Measurements from ENCODE around the gene SLC2A4RG.

SLC2A4RG gene

DNA sequence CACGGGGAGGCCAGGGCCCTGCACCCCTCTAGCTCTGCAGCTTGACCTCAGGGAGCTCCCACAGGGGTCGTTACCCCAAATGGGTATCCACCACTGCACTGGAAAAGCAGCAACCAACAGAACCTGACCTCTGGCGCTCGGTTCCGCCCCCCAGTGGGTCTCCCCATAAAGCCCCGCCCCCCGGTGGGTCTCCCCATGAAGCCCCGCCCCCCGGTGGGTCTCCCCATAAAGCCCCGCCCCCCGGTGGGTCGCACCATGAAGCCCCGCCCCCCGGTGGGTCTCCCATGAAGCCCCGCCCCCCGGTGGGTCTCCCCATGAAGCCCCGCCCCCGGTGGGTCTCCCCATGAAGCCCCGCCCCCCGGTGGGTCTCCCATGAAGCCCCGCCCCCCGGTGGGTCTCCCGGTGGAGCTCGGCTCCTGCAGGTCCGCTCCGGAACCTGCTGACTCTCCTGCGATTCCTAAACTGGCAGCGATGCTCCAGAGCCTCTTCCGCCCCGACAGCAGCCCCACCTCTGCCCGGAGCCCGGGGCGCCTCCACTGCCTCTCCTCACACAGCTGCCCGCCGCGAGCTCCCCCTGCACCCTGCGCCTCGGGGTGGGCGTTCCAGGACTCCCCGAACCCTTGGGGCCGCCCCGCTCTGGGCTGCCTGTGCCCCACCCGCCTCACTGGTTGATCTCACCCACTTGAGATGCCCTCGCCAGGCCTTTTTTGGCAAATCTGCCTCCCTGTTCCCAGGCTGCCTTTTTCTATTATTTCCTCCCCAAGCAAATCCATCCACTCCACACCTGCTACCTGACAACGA, 12.1 kb downstream of the SLC2A4RG start:
- TF ChIP-seq, protein P1, sequence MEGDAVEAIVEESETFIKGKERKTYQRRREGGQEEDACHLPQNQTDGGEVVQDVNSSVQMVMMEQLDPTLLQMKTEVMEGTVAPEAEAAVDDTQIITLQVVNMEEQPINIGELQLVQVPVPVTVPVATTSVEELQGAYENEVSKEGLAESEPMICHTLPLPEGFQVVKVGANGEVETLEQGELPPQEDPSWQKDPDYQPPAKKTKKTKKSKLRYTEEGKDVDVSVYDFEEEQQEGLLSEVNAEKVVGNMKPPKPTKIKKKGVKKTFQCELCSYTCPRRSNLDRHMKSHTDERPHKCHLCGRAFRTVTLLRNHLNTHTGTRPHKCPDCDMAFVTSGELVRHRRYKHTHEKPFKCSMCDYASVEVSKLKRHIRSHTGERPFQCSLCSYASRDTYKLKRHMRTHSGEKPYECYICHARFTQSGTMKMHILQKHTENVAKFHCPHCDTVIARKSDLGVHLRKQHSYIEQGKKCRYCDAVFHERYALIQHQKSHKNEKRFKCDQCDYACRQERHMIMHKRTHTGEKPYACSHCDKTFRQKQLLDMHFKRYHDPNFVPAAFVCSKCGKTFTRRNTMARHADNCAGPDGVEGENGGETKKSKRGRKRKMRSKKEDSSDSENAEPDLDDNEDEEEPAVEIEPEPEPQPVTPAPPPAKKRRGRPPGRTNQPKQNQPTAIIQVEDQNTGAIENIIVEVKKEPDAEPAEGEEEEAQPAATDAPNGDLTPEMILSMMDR (IDR thresholded peaks at IDR 0.05; ENCODE audit: low read depth, low read length): no peak
- in situ Hi-C loops (cut with HindIII; ENCODE audit: low sequenced_read_pairs): no loop called here
- H3K4me3 ChIP-seq (ENCODE audit: low read depth, low read length): no peak overlapping the region
- no peak for DNase-seq (ENCODE audit: low read depth, low spot score)

DNA sequence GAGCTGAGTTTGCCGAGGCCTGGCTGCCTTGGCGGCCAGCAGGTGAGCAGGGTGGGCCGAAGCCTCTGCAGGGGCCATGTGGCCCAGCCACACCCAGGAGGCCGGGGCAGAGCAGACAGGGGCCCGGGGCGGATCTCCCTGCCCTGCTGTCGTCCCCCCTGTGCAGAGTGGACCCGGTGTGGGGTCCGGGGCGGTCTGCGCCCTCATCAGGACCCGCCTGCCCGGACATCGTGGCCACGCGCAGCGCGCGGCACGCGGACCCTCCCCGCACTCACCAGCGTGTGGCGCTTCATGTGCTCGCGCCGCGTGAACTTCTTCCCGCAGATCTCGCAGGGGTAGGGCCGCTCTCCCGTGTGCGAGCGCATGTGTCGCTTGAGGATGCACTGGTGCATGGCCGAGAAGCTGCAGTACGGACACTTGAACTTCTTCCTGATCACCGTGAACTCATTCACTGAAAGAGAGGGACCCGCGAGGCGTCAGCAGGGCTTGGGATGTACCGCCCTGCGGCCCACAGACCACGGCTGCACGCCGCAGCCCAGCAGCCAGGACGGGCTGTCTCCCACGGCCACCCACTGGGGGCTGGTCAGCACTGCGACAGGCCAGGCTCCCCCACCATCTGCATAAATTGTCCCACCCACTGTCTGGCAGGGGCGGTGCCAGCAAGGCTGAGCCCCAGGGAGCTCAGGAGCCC, 13.0 kb downstream of the SLC2A4RG start:
- TF ChIP-seq, protein P1 (IDR thresholded peaks at IDR 0.05; ENCODE audit: low read depth, low read length): no peak

GRCh38 chr20:63753381-63753780, 13.8 kb downstream of the SLC2A4RG start:
- no peak overlapping the region for H3K4me3 ChIP-seq (ENCODE audit: low read depth, low read length)
- TF ChIP-seq, protein P1 (IDR thresholded peaks at IDR 0.05; ENCODE audit: low read depth, low read length): no peak
- in situ Hi-C loops (cut with HindIII; ENCODE audit: low sequenced_read_pairs): no loop called here
- DNase-seq (ENCODE audit: low read depth, low spot score): no peak

More for the DNA sequence above, 13.0 kb downstream of the SLC2A4RG start:
- DNase-seq (ENCODE audit: low read depth, low spot score): no peak
- no peak overlapping the region for H3K4me3 ChIP-seq (ENCODE audit: low read depth, low read length)
- in situ Hi-C loops (cut with HindIII; ENCODE audit: low sequenced_read_pairs): no loop called here

- TF ChIP-seq, protein P1 (IDR thresholded peaks at IDR 0.05; ENCODE audit: low read depth, low read length): no peak
- in situ Hi-C loops (cut with HindIII; ENCODE audit: low sequenced_read_pairs): no loop called here
- no peak overlapping the region for H3K4me3 ChIP-seq (ENCODE audit: low read depth, low read length)
- DNase-seq (ENCODE audit: low read depth, low spot score): no peak
Observed at GRCh38 chr20:63754008-63754407, 14.4 kb downstream of the SLC2A4RG start.

DNA sequence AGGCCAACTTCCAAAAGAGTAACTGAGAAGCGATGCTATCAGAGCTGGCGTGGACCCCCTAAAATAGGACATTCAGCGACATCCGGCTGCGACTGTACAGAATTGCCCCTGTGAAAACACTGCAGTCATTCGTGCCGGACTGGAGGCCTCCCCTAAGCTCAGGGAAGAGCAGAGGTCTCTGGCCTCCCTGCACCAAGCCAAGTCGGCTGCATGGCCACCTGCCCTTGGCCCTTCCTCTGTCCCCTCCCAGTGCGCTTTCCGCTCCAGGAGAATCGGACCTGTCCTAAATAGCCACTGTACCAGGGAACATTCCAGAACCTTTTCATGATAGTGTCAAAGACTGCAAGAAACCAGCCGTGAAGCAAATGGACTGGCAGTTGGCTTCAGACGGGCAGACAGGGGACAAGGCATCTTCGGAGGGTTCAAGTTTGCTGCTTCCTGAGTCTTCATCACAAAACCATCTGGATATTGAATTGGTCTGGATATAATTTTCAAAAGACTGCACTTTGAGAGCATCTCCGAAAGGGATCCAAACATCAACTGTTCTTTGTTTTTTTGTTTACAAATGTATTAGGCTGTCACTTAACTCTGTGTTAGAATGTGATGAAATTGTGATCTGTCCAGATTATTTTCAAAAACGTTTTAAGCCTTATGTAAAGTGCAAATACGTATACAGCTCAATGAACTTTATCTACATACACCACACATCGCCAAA, 16.5 kb downstream of the SLC2A4RG start:
- in situ Hi-C loops (cut with HindIII; ENCODE audit: low sequenced_read_pairs): no loop called here
- H3K4me3 ChIP-seq (ENCODE audit: low read depth, low read length): no peak overlapping the region
- TF ChIP-seq, protein P1 (IDR thresholded peaks at IDR 0.05; ENCODE audit: low read depth, low read length): no peak
- DNase-seq (ENCODE audit: low read depth, low spot score): no peak

- TF ChIP-seq, protein P1 (IDR thresholded peaks at IDR 0.05; ENCODE audit: low read depth, low read length): no peak
- H3K4me3 ChIP-seq (ENCODE audit: low read depth, low read length): no peak overlapping the region
- in situ Hi-C loops (cut with HindIII; ENCODE audit: low sequenced_read_pairs): no loop called here
- DNase-seq (ENCODE audit: low read depth, low spot score): no peak
Observed at GRCh38 chr20:63756648-63756991, 17.0 kb downstream of the SLC2A4RG start.

Measured in astrocyte of the spinal cord (primary cell).